Inflammatory macrophage treated with lipopolysaccharide for 1 hour (primary cell): Measurements from ENCODE around the gene CMSS1.
A peak's percentile ranks its signal among the peaks of the same experiment; 100 is the strongest.

Experiments used
- DNase-seq, 2 donors: peaks; one replicate each; pipeline ENCODE4 v3.0.0-alpha.2; 2020 to 2022

CMSS1 gene

GRCh38 chr3:99856437-99857220, 39.0 kb downstream of the CMSS1 start:
- DNase-seq = no peak

GRCh38 chr3:99857278-99857677, 39.6 kb downstream of the CMSS1 start:
- no peak for DNase-seq

- no peak for DNase-seq
These were observed 40.8 kb downstream of the CMSS1 start for GRCh38 chr3:99858469-99858868.

GRCh38 chr3:99859825-99860224, 42.2 kb downstream of the CMSS1 start:
- DNase-seq = no peak

- no peak for DNase-seq
These were observed 43.6 kb downstream of the CMSS1 start for GRCh38 chr3:99861216-99861615.

- DNase-seq = no peak
These were observed 44.5 kb downstream of the CMSS1 start for GRCh38 chr3:99862208-99862607.

- no peak for DNase-seq
These were observed 45.3 kb downstream of the CMSS1 start for GRCh38 chr3:99863002-99863401.

GRCh38 chr3:99863588-99863987, 45.9 kb downstream of the CMSS1 start:
- DNase-seq = no peak

- DNase-seq = no peak
These were observed 46.6 kb downstream of the CMSS1 start for GRCh38 chr3:99864289-99864688.

- DNase-seq = no peak
These were observed 47.7 kb downstream of the CMSS1 start for GRCh38 chr3:99865321-99865720.

- peak; percentile 31 to 57 for DNase-seq
These were observed 48.6 kb downstream of the CMSS1 start for GRCh38 chr3:99866261-99866761.

- no peak for DNase-seq
These were observed 50.1 kb downstream of the CMSS1 start for GRCh38 chr3:99867594-99868310.

- DNase-seq = no peak
These were observed 50.6 kb downstream of the CMSS1 start for GRCh38 chr3:99868311-99868646.

GRCh38 chr3:99869621-99870020, 52.0 kb downstream of the CMSS1 start:
- DNase-seq = no peak

- DNase-seq = no peak
These were observed 53.0 kb downstream of the CMSS1 start for GRCh38 chr3:99870712-99871111.

- no peak for DNase-seq
These were observed 53.8 kb downstream of the CMSS1 start for GRCh38 chr3:99871231-99872045.

GRCh38 chr3:99872923-99873254, 55.2 kb downstream of the CMSS1 start:
- no peak for DNase-seq

- DNase-seq = no peak
These were observed 55.8 kb downstream of the CMSS1 start for GRCh38 chr3:99873269-99874102.

GRCh38 chr3:99874237-99875002, 56.8 kb downstream of the CMSS1 start:
- no peak for DNase-seq

- peak; percentile 62 to 67 for DNase-seq
These were observed 57.9 kb downstream of the CMSS1 start for GRCh38 chr3:99875581-99875928.

- peak; percentile 66 to 84 for DNase-seq
These were observed 58.5 kb downstream of the CMSS1 start for GRCh38 chr3:99875929-99876841.
